Stimulated activated CD8-positive, alpha-beta memory T cell treated with anti-CD3 and anti-CD28 coated beads, Interleukin-15, amount 100 ng/mL, for 48 hours (primary cell): ENCODE results near the gene TPRG1L.

Experiments used
- DNase-seq, 2 donors: peaks; one replicate each; pipeline ENCODE4 v3.0.0-alpha.2; 2020; ENCODE audit warnings: low read depth in 2 of 2

TPRG1L gene

DNA sequence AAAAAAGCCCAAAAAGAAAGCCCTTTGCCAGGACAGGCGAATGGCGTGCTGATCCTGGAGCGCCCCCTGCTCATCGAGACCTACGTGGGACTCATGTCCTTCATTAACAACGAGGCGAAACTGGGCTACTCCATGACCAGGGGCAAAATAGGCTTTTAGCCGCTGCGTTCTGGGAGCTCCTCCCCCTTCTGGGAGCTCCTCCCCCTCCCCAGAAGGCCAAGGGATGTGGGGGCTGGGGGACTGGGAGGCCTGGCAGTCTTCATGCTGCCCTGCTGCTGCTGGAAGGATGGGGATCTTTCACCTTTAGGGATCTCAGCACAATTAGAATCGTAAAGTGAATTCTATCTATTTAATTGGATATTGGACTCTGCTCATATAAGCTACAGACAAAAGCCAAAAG, 3.6 kb downstream of the TPRG1L start:
- DNase-seq, result no peak

DNA sequence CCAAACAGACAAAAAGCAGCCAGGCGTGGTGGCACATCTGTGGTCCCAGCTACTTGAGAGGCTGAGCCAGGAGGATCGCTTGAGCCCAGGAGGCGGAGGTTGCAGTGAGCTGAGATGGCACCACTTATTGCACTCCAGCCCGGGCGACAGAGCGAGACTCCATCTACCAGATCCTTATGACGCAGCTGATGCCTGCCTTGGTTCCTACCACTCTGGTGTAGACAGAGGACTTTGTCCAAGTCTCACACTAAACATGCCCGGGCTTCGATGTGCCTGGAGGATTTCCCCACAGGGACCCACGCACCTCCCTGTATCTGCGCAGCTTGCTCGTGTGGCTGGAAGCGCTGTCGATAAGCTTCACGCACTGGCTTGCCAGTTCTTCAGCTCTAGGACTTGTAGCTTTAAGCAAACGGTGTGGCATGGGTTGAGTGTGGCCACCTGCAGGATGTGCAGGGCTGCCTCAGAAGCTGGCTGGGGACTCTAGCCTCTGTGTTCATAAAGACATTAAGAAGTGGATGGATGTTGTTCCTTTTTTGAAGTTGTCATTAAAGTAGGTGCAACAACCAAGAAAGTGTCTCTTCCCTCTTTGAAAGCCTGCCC, 4.8 kb downstream of the TPRG1L start:
- no peak for DNase-seq

DNA sequence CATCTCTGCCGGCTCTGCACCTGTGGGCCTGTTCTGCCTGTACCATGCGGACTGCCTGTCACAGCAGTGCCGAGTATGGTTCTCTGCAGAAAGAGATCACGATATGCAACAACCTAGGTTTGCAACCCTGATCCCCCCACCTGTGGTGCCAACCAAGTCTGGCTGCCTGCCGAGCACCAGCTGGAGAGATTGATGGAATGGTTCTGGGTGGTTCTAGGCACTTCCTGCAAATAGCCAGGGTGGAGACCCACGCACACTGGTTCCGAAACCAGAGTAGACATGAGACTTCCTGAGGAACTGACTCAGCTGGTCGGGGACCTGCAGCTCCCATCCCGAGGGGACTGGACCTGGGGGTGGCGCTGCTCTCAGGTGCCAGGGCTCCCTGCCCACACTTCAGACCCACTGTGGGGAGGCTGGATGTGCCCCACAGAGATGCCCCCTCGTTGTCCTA, 5.4 kb downstream of the TPRG1L start:
- DNase-seq, result no peak

DNA sequence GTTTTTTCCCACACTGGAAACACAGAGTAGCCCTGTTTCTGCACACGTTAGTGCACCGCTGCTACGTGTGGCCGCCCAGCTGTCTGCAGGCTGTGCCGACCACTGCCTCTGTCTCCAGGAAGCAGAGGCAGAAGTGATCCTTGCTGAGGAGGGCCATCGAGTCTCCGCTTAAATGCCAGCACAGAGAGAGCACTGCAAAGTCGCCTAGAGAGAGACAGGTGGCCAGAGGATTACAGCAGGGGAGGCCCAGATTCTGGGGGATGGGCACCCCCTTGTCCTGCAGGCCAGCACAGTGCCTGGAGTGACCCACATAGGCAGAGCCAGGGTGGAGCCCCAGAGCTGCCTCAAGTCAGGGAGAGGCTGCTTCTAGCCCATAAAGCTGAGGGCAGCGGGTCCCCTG, 6.1 kb downstream of the TPRG1L start:
- DNase-seq, result no peak

DNA sequence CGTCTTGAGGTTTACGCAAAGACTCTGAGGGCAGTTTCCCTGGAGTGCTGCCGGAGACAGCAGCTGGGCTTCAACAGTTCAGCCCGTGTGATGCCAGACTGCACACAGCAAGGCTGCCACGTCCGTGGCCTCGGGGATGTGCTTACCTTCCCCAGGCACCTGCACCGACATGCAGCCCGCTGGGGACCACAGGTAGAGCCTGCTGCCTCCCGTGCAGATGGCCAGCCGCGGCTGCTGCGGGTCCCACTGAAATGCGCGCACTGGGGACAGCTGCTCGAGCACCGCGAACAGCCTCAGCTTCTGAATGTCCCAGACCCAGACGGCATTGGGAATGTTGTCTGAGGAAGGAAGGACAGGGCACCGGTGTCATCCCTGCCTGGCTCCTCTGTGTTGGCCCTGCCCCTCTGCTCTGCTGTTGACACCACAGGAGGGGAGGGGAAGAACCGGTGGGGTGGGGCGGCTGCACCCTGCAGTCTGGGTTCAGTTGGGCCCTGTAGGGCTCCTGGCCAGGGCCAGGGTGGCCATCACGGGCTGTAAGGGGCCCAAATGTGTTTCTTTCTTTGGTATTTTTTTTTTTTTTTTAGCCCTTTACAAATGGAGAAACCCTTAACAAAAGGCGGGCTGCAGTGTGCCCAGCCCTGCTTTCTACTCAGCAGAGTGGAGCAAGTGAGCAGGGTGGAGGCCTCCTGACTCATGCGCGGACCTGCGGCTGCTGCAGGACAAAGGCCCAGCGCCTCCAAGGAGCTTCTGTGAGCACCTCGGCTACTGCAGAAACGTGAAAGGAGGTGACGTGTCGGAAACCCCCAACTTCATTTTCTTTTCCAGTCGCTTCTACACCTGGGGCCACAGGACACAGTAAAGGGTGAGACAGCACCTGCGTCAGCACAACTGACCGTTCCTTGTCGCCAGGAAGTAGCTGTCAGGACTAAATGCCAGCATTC, 6.8 kb downstream of the TPRG1L start:
- no peak for DNase-seq

DNA sequence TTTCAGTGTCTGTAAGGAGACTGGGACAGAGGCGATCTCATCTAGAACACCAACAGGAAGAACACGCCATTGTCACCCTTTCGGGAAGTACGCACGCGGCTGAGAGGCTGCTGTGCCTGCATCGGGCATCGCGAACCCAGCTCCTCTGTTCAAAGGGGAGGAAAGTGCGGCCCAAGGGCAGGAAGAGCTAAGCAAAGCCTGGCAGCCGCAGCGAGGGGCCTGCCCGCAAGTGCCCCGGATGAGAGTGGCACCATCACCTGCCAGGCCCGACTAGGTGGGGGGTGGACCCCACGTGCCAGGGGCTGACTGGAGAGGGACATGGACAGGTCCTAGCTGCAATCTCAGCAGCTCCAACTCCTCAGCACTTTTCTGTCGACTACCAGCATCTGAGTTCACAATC, 7.5 kb downstream of the TPRG1L start:
- DNase-seq, result no peak

DNA sequence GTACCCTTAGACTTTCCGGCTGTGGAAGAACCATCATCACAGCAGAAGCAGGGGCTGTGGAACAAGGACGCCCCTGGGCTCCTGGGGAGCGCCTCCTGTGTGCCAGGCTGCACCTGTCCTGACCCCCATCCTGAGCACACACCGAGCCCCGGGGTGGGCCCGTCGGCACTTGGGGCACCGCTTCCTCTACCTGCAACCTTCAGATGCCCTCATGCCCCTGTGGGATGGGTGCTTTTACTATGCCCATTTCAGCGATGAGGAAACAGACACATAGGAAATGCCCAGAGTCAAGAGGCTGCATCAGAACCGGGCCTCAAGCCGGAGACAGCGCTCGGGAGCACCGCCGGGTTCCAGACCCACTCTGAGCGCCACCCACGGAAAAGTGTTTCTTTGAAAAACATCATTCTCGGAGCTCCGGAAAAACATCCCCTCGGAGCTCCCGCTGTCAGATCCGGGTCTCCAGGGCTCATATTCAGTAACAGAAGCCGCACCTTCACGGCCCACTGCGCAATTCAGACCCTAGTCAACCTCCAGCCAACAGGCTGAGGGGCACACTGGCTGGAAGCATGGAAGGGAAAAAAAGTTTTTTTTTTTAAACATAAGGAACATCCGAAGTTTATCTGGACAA, 8.0 kb downstream of the TPRG1L start:
- no peak for DNase-seq

DNA sequence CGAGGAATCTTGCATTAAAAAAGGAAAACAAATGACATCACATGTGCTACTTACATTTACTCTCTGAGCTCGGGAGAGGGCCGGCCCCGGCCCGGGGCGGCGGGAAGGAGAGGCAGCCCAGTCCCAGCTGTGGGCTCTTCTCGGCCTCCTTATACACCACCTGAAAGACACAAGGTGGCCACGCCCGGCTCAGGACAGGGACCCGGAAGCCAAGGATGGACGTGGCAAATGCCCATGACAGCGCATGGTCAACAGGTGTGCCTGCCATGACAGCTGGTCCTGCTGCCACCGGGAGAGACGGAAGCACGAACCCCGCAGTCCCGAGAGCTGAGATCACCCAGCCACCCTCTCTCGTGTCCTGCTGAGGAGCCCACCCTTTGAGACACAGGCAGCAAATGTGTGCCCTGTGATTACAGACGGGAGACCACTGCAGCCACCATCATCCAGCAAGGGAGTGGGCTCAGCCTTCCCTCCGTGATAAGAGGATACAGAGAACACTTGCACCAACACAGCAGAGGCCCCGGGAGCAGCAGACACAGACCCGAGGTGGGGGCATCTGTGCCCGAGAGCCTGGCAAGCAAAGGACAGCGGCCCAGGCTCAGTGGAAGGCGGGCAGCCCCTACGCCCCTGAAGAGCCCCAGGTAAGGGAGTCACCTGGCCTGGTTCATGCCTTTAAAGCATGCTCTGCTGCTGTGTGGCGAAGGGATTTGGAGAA, 8.7 kb downstream of the TPRG1L start:
- no peak for DNase-seq

DNA sequence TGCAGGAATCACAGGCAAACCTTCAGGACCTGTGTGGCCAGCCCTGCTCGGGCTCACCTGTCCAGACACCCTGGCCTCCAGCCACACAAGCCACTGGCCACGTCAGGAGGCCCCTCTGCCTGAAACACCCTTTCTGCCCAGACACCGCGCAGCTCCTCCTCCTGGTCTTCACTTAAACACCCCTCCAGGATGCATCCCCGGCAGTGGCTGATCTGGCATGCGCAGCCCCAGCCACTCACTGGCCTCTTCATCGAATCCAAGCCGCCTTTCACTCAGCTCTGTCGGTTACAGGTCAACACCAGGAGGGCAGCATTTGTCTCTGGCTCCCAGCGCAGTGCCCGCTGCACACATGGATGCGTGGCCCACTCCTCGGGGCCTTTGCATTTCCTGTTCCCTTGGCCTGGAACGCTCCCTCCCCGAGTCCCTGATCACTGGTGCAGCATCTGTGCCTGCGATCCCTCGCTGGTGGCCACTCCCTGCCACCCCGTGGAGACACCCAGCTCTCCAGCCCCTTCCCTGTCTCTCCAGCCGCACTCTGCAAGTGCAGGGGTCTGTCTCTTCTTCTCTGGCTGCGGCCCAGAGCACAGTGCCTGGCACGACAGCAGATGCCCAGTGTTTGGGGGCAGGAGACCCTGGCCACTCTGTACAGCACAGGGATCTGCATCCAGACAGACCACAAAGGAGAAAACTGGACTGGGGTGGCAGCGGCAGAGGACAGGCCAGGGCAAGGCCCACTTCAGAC, 9.4 kb downstream of the TPRG1L start:
- no peak for DNase-seq

DNA sequence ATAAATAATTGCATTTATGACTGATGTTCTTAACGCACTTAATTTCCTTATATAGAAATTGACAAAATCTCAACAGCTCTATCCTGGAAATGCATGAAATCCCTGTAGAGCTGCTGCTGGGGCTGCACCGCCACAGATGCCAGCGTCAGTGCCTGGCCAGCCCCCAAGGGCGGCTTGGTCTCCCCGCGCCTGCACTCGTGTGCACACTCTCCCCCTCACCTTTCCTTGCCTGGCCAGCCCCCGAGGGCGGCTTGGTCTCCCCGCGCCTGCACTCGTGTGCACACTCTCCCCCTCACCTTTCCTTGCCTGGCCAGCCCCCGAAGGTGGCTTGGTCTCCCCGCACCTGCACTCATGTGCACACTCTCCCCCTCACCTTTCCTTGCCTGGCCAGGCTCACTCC, 11.3 kb downstream of the TPRG1L start:
- DNase-seq, result no peak

DNA sequence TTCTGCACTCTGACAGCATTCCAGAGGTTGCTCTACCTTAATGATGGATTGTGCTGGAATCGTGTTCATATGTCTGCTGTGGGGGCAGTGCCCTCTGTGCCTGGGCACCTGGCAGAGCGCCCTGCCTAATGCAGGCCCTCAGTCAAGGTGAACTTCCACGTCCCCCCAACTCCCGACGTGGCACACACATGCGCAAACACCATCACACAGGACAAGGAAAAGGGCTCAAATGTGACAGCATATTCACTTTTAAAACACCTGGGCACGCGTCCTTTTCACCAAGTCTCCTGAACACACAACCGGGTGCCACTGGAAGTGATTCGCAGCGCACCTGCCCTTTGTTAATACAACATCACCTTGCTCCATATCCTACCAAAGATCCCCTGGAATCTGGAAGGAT, 11.7 kb downstream of the TPRG1L start:
- DNase-seq, result no peak

DNA sequence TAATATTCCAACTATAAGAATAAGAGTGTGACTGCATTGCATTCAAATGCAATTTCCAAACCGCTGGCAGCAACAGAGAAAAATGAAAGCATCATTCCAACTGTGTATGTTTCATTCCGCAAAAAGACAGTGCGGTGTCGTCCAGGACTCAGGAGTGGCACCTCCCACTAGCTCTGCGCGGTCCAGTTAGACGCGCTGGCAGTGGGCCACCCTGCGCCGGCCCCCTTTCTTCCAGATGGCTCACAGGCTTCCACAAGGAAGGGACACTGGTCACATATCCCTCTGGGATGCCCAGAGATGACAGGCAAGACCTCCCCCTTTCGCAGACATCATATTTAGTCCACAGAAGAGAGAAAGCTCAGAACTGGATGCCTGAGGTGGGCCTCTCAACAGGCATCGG, 13.2 kb downstream of the TPRG1L start:
- no peak for DNase-seq

DNA sequence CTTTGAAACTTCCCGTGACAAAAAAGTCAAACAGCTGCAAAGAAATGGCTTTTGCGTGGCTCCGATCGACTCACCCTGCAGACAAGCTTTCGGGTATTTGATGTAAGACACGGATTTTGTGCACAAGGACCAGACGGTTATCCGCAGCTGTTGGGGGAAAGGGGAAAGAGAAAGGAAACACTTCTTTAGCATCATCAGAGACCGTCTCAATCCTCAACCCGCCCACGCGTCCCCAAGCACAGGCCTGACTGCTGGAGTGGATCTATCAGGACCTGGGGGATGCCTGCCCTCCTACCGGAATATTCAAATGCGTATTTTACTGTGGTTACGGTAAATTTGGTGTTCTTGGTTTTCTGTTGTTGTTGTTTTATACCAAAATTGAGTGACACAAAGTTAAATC, 13.9 kb downstream of the TPRG1L start:
- DNase-seq, result no peak

DNA sequence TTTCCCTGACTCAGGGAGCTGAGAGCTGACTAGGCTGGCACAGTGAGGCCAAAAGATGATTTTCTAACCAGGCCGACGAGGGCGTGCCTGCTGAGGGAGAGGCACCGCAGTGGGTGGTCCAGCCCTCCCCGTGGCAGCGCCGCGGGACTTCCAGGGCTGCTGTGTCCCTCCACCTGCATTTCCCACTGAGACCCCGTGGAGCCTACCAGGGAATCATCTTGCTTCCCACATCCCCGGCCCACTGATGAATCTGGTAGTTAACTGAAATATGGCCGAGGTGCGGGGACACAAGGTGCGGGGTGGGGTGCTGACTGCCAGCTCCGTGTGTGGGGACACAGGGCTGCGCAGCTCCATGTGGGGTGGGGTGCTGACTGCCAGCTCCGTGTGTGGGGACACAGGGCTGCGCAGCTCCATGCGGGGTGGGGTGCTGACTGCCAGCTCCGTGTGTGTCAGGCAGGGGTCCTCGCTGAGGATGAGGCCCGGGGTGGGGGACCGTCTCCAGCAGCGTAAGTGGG, 14.6 kb downstream of the TPRG1L start:
- no peak for DNase-seq

DNA sequence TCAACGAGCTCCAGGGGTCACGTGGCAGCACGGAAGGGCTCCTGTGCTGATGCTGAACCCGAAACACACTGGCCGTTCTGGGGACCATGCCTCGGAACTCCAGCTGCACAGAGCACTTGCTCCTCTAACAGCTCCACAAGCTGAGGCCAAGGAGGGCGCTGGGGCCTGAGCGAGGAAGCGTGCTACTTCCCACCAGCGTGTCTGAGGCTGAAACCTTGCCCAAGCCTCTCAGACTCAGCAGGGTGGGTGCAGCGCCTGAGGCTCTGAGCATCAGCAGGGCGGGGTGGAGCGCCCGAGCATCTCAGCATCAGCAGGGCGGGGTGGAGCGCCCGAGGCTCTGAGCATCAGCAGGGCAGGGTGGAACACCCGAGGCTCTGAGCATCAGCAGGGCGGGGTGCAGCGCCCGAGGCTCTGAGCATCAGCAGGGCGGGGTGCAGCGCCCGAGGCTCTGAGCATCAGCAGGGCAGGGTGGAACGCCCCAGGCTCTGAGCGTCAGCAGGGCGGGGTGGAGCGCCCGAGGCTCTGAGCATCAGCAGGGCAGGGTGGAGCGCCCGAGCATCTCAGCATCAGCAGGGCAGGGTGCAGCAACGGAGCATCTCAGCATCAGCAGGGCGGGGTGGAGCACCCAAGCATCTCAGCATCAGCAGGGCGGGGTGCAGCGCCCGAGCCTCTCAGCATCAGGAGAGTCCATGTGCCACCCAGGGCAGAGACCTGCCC, 15.5 kb downstream of the TPRG1L start:
- no peak for DNase-seq

DNA sequence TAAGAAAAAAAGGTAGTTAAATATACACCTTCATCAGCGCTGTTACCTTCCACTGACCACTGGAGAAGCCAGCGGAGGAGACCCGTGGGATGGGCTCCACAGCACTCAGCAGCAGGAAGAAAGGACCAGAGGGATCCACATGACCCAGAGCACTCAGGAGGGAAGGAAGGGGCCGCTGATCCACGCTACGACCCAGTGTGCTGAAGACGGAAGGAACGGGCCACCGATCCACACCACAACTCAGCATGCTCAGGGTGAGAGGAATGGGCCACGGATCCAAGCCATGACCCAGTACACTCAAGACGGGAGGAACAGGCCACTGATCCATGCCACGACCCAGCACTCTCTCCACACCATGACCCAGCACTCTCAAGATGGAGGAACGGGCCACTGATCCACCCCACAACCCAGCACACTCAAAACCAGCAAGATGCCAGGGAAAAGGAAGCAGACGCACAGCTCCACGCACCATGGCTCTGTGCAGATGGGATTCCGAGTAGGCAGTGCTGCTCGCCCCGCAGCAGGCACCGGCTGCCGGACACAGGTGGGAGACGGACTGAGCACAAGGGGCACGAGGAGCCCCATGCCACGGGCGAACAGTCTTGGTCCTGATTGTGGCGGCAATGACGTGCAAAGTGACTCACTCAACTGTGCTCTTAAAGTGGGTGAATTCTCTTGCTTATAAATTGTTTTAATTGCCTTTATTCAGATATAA, 16.4 kb downstream of the TPRG1L start:
- no peak for DNase-seq

DNA sequence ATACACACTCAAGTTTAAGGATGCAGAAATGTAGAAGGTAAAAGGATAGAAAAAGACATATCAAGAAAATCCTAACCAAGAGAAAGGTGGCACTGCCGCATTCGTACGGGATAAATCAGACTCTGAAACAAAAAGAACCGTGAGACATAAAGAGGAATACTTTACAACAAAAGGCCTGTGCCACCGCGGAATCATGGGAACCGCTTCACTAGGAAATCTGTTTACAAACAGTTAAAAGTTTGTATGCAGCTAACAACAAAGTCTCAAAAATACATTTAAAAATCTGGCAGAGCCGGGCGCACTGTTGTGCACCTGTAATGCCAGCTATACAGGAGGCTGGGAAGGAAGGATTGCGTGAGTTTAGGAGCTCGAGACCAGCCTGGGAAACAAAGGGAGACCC, 17.0 kb downstream of the TPRG1L start:
- DNase-seq, result no peak

DNA sequence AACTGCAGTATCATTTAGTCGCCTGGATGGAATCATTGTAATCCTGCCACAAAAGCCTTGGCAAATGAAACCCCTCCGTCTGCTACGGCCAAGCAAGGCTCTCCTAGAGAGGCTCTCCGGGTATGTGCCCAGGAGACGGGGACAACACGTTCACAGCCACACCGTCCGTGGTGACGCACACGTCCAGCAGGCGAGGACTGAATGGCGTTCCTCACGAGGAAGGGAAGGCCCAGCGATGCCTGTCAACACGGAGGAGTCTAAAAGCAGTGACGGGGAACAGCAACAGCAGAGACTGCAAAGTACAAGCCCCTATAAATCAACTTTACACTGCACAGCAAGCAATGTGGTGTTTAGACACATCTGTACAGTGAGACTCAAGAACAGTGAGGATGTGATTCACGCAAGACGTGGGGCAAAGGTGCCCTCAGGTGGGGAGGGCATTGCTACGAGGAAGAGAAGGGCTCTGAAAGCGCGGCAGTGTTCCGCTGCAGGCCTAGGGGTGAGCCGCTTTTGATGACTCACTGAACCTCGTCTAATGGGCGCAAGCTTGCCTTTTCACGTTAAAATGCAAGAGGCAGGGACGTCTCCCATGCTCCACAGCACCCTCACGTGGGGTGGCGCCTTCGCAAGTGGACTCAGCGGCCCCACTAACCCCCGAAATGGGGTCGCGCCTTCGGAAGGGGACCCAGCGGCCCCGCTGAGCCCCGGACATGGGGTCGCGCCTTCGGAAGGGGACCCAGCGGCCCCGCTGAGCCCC, 18.3 kb downstream of the TPRG1L start:
- DNase-seq, result no peak

DNA sequence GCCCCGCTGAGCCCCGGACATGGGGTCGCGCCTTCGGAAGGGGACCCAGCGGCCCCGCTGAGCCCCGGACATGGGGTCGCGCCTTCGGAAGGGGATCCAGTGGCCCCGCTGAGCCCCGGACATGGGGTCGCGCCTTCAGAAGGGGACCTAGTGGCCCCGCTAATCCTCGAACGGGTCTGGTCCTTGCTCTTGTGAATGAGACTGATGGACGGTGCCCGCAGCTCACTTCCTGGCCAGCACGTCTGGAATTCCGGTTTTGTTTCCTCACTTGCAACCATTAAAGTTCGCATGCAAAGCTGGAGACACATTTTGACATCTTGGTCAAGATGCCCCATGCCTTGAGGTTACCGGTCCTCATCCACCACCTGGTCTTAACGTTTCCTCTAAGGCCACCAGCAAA, 19.5 kb downstream of the TPRG1L start:
- no peak for DNase-seq
